GM18870 (cell line): Measurements from ENCODE around the gene TBC1D22A.

ENCODE experiments used
- ATAC-seq: cut with Tn5 transposase; IDR thresholded peaks from one replicate; pipeline ENCODE4 v1.9.1; 2021; ENCODE audit warnings: moderate library complexity; ENCODE audit not compliant: unreplicated experiment

Gene TBC1D22A

GRCh38 chr22:47143249-47143938 lies 380.9 kb downstream of the TBC1D22A start:
- no peak for ATAC-seq

DNA sequence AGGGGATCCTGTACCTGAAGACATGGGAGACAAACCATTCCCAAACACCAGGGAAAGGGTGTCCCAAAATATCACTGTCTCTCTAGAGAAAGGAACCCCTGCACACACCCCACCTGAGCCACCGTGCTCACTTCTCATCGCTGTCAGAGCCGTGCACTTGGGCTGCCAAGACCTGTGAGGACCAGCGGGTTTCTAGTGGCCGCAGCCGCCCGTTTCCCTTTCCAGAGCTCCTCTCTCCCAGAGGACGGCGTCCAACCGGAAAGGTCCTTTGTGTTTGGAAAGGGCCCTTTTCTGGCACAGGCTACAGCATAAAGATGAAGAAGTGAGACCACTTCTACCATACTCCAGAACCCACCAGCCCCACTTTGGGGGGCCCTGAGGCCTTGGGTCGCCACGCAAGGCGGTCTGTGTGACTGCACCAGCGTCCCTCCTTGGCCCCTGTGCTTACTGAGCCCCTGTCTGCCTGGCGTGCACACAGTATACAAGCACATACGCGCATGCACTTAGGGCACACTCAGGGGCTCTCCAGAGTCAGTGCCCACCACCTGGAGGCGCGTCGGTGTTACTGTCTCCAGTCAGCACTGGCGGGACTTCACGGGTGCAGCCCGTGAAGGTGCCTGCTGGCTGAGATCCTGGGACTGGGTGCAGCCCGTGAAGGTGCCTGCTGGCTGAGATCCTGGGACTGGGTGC lies 381.8 kb downstream of the TBC1D22A start:
- no peak for ATAC-seq

DNA sequence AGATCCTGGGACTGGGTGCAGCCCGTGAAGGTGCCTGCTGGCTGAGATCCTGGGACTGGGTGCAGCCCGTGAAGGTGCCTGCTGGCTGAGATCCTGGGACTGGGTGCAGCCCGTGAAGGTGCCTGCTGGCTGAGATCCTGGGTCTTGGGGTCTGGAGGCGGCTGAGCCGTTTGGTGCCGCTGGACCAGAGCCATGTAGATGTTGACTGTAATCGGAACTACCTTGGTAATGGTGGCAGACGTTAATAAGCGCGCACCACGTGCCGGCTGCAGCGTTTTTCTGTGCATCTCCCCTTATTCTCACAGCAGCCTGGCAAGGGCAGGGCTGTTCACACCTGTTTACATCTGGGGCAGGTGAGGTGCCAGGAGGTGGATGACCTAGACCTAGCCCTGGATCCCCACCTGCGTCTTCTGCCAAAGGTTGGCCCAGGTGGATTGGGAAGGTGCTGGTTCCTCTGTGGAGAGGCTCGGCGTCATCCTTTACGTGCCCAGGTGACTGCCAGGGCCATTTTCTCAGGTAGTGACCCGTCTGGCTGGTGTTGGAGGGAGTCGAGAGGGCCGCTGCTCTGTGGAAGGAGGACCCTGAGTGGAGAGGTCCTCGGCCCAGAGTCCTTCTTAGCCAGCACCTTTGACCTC lies 382.5 kb downstream of the TBC1D22A start:
- ATAC-seq: no peak

DNA sequence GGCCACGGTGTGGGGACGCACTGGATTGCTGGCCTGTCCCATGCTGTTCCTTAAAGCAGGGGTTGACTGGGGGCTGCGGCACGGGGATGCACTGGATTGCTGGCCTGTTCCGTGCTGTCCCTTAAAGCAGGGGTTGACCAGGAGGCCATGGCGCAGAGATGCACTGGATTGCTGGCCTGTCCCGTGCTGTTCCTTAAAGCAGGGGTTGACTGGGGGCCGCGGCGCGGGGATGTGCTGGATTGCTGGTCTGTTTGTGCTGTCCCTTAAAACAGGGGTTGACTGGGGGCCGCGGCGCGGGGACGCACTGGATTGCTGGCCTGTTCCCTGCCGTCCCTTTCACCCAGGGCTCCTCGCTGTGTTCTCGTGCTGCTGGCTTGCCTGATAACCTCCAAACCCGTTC lies 383.4 kb downstream of the TBC1D22A start:
- no peak for ATAC-seq

DNA sequence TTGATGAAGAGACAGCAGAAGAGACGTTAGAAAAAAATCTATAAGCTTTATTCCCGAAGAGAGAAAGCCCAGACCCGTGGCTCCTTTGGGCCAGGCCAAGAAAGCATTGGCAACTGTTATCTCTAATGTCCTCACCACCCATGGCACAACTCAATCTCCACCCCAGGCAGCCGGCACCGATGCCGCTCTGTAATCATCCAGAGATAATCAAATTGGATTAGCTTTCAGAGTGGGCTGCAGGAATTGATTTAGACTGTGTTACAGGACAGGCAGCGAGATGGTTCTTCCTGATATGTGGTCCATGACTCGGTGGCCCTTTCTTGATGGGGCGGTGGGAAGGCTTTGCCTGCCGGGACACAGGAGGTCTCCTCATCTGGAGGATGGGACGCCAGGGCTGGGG lies 383.9 kb downstream of the TBC1D22A start:
- no peak for ATAC-seq

- no peak for ATAC-seq
Observed at GRCh38 chr22:47146941-47147340, 384.5 kb downstream of the TBC1D22A start.

- ATAC-seq: no peak
Observed at GRCh38 chr22:47147572-47147971, 385.1 kb downstream of the TBC1D22A start.

- no peak for ATAC-seq
Observed at GRCh38 chr22:47148510-47148909, 386.1 kb downstream of the TBC1D22A start.

DNA sequence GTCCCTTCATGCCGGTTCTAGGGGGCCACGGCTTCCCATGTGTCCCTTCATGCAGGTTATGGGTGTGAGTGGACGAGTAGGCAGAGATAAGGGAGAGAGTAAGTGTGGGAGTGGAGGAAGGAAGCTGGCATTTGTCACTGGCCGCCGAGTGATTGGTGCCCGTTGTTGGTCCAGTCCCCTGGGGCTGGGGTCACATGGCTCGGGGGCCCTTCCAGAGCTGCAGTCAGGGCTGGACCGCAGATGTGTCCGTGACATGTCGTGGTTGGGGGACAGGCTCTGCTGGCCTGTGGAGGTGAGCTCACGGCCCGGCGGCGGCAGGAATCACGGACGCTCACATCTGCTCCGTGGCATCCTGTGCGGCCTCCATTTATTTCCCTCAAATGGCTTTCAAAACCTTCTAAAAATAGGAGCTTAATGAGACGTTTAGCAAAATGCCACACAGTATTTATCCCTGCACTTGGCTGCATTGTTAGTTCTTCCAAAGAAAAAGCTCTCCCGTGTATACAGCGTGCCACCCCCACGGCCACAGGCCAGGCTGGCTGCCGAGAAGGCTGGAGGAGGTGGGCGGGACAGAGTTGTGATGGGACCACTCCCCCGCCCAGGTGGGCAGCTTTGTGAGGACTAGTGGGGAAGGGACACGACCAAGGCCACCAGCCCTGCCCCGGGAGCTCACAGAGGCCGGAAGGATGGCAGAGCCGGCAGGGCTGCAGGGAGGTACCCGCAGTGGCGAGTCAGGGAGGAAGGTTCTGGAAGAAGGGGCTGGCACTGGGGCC lies 386.7 kb downstream of the TBC1D22A start:
- ATAC-seq: no peak

- ATAC-seq: no peak
Observed at GRCh38 chr22:47149976-47150375, 387.5 kb downstream of the TBC1D22A start.

DNA sequence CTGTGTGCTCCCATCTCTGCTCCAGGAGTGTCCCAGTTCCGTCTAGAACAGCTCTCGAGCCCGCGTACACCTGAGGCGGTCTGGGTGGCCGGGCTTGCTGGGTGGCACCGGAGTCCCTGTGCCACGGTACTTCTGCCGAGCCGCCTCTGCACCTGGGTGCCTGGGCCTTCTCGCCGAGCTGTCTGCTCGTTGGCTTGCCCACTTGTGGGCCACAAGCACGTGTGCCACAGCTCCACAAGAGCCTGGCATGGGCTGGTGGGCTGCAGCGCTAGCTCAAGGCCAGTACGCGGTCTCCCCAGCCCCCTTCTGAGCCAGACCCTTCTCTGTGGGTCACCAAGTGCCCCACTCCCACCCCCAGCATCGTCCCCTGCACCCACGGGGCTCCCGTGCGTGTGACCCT lies 388.0 kb downstream of the TBC1D22A start:
- no peak for ATAC-seq

DNA sequence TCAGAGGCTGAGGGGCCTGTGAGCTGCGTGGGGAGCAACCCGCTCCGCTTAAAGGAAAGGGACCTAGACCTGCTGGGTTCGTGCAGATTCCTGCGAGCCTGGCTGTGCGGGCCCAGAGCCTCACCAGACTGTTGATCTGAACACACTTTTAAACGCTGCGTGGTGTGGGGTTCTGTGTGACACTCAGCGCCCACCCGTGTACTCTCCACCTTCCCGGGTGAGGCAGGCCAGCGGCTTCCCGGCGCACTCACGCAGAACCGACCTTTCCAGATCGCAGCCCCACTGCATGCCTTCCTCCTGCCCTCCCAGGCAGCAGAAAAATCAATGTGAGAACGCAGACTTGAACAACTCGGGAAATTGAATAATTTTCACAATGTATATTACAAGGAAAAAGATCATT lies 388.6 kb downstream of the TBC1D22A start:
- no peak for ATAC-seq

GRCh38 chr22:47151490-47151889 lies 389.0 kb downstream of the TBC1D22A start:
- ATAC-seq: no peak

- no peak for ATAC-seq
Observed at GRCh38 chr22:47152236-47152635, 389.8 kb downstream of the TBC1D22A start.

DNA sequence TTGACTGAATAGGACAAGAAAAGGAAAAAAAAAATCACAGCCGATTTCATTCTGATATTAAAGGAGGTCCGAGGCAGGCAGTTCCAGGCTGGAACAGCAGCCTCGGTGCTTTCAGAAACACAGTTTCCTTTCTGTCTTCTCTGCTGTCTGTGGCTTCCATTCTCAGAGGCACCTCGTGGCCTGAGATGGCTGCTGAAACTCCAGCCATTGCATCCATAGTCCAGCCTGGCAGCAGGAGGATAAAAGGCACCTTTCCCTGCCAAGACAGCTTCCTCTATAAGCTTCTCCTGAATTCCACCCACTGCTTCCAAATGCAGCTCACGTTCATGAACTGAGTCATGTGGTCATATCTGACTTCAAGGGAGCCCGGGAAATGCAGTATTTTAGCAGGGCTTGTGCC lies 390.5 kb downstream of the TBC1D22A start:
- no peak for ATAC-seq

- ATAC-seq: no peak
Observed at GRCh38 chr22:47153854-47154525, 391.5 kb downstream of the TBC1D22A start.

- no peak for ATAC-seq
Observed at GRCh38 chr22:47154621-47155081, 392.2 kb downstream of the TBC1D22A start.

- no peak for ATAC-seq
Observed at GRCh38 chr22:47155131-47155885, 392.9 kb downstream of the TBC1D22A start.

- ATAC-seq: no peak
Observed at GRCh38 chr22:47155912-47156311, 393.5 kb downstream of the TBC1D22A start.
